GDM1 (cell line): ENCODE data around the gene TMEM234.

ENCODE experiments used
- DNase-seq: peaks from one replicate; lab custom pipeline; 2025; lab: John Stamatoyannopoulos, UW

TMEM234 gene

DNA sequence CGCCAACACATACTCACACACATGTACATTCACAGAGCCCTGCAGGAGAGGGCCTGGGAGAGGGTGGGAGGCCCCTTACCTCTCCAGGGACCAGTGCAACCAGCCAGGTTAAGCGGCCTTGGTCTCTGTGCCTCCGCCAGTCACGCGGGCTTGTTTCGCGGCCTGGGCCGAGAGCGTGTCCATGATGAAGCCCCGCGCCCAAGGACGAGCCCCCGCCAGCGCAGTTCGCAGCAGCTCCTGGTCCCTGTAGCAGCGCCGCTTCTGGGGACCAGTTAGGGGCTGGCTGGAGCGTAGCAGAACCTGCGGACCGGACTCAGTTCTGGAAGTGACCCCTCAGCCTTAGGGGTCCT is 17.6 kb upstream of the TMEM234 start:
- DNase-seq: no peak

DNA sequence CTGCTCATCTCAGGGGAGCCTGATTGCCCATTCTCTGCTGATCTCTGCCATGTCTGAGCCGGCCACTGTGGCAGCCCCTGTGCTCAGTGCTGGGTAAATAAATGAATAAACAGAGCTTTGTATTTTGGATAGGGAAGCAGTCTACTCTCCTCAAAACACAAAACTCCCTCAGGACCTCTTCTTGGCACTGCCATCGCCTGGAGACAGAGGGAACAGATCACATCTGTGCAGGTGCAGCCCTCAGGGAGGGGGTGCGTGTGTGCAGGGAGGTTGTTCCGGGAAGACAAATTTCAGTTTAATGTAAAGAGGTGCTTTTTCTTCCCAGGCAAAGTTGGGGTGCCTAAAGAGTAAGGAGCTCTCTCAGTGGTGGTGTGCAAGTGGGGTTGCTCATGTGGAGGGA is 17.2 kb upstream of the TMEM234 start:
- DNase-seq: no peak

GRCh38 chr1:32234792-32235191 is 12.6 kb upstream of the TMEM234 start:
- DNase-seq: no peak

GRCh38 chr1:32232558-32233304 is 10.6 kb upstream of the TMEM234 start:
- DNase-seq: no peak

DNA sequence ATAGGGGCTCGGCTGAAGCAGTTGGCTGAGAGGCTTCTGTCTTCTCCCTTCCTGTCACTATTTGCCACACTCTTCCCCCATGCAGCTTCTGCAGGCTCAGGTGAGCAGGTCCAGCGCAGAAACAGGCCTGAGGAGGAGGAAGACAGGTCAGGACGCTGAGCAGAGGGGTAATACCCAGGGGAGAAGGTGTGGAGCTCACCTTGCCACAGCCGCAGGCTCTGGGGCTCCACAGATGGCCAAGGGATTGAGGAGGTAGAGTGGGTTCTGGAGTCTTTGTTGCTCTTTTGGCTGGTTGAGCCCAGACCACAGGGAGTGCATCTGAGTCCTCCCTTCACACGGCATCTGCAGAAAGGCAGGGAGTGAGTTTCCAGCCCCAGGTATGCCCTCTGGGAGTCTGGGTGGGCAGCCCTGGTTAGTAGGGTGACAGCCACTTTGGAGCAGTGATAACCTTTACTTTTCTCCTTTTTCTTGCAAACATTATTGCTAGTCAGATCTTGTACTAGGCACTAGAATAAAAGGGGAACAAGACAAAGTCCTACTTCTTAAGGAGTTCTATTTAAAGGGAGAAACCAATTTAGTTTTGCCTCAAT is 9.8 kb upstream of the TMEM234 start:
- DNase-seq: no peak

DNA sequence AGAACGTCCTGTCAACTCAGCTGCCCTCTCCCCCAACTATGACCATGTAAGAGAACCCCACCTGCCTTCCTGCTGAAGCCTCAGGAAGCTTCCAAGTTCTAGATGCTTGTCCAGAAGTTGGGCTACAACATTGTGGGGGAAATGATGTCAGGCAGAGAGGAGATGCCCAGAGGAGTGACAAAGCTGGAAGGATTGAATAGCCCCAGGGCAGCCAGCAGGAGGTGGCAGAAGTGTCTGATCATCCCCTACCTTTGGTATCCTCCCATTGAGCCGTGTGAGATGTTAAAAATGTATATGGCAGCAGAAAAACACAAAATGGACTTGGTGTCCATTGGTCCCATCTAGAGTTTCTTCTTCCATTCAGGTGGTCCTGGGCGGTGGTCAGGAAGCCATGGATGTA is 6.6 kb upstream of the TMEM234 start:
- DNase-seq: no peak

DNA sequence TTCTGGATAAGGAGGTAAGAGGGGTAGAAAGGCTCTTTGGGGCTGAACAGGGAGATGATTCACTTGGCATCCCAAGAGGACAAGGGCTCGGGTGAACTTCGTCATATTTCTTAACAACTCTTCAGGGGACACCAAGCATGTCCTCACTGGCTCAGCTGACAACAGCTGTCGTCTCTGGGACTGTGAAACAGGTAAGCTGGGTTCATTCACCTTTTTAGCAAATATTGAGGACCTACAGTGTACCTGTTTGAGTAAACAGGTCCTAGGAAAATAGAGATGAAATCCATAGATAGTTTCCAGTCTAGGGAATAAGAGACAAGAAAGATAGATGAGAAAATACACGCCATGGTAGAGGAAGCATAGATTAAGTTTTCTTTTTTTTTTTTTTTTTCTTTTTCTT is 2.1 kb upstream of the TMEM234 start:
- no peak for DNase-seq

DNA sequence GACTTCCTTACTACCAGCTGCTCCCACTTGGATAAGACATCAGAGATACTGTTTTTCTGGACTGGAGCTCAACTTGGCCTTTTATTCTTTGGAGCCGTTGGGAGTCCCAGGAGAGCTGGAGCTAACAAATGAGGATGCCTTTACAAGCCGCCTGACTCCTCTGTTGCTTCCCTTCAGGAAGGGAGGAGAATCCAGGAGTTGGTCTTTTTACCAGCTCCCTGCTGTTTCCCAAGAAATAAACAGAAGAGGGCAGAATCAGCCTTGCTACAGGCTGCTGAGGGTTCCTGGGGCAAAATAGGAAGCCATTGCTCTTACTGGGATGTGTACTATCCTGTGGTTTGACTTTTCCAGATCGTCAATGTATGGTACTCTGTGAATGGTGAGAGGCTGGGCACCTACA is 1.5 kb upstream of the TMEM234 start:
- DNase-seq: no peak

DNA sequence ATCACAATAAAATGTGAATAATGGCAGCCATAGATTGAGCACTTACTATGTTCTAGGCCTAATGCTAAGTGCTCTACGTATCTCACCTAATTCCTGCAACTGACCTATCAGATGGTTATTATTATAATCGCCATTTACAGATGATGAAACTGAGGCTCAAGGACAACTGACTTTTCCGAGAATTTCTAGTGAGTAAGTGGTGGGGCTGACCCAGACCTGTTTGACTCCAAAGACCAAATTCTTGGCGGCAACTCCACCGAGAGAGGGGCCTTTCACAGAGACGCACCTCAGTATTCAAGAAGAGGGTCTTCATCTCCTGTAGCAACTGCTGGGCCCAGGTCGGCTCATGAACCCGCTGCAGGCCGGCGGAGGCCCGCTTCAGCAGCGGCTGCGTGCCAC is 573 bp downstream of the TMEM234 start:
- no peak for DNase-seq

DNA sequence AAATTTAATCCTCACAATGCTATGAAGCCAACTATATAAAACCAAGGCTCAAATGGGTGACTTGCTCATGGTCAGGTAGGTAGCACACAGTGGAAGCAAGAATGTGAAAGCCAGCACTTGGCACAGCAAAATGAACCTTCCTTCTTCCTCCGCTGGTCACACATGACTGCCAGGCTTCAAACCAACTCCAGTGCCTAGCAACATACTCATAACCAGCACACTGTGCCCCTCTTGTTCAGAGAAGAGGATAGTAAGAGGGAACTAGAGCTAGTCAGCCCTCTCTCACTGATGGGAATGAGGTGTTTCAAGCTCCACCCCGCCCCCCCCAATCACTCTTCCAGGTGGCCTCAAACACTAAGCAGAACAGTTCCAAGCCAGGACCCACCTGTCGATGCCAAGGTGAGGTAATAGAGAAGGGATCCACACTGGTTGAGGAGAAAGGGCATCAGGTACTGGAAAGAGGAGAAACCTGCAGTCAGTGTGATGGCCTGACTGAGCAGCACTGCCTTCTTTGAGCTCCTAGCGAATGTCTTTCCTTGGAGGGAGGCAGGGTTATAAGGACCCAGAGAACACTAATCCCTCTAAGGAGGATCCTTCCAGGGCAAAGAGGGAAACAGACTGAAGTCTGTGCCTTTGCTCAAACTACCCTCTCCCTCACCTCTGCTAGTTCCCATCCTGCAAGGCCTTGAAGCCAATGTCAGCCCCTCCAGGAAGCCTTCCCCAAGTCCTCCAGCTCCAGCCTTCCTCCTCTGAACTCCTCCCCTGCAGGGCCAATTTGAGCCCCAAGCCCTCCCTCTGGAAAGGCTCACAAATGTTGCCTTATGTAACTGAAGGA is 1.2 kb downstream of the TMEM234 start:
- no peak for DNase-seq

- no peak for DNase-seq
Measured at GRCh38 chr1:32219022-32219421, 3.1 kb downstream of the TMEM234 start.

GRCh38 chr1:32216566-32216965 is 5.6 kb downstream of the TMEM234 start:
- DNase-seq: peak; percentile 8

- DNase-seq: peak; percentile 54
Measured at GRCh38 chr1:32215629-32216480, 6.3 kb downstream of the TMEM234 start.

DNA sequence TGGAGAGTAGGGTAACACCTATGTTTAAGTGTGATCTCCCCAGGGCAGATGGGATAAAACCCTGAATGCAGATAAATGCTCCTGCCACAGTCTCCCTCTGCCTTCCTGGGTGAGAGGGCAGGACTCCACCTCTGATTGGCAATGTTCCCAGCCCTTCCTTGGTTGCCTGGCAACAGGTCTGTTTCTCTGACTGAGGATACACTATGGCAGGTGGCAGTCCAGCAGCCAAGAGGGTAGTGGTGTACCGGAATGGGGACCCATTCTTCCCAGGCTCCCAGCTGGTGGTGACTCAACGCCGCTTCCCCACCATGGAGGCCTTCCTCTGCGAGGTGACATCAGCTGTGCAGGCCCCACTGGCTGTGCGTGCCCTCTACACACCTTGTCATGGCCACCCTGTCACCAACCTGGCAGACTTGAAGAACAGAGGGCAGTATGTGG is 13.2 kb downstream of the TMEM234 start, which contains the start of gene DCDC2B:
Gene DCDC2B (plus strand): TSS at position 199 of the 438 bp plus-strand sequence. CDS start 5 bp downstream, at position 204.
- no peak for DNase-seq

- no peak for DNase-seq
Measured at GRCh38 chr1:32208469-32208868, 13.7 kb downstream of the TMEM234 start.

- peak; percentile 54 for DNase-seq
Measured at GRCh38 chr1:32205401-32206370, 16.5 kb downstream of the TMEM234 start, which contains the start of gene IQCC. Gene IQCC (plus strand): TSS chr1:32205671. CDS start chr1:32205682, 11 bp downstream.

- no peak for DNase-seq
Measured at GRCh38 chr1:32204943-32205361, 17.2 kb downstream of the TMEM234 start.

- peak; percentile 77 for DNase-seq
Measured at GRCh38 chr1:32201011-32201855, 20.9 kb downstream of the TMEM234 start.

- peak; percentile 45 for DNase-seq
Measured at GRCh38 chr1:32200226-32201010, 21.7 kb downstream of the TMEM234 start, which contains the start of gene CCDC28B. Gene CCDC28B (plus strand): TSS chr1:32200595. CDS start chr1:32201936, 1,341 bp downstream.
